HG03097 (cell line): ENCODE results near the gene C1orf232.

Experiments used
- ATAC-seq: cut with Tn5 transposase; IDR thresholded peaks from one replicate; pipeline ENCODE4 v1.9.1; 2021; ENCODE audit not compliant: unreplicated experiment, low FRiP score

The C1orf232 gene

DNA sequence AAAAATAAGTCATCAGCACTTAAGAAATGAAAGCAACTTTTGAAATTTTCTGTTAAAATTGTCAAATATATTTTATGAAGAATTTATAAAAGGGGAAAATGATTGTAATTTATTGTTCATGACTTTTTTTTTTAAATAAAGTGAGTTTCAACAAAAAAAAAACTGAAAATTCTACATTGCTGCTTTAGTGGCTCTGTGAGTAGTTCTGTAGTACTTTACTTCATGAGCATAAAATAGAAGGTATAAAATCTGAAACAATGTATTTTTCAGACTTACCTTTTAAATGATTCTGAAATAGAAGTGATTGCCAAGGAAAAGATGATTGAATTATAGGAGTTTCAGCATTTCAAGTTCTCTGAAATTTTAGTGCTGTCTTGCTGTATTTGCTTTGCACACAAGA, 43.4 kb downstream of the C1orf232 start:
- ATAC-seq = no peak

DNA sequence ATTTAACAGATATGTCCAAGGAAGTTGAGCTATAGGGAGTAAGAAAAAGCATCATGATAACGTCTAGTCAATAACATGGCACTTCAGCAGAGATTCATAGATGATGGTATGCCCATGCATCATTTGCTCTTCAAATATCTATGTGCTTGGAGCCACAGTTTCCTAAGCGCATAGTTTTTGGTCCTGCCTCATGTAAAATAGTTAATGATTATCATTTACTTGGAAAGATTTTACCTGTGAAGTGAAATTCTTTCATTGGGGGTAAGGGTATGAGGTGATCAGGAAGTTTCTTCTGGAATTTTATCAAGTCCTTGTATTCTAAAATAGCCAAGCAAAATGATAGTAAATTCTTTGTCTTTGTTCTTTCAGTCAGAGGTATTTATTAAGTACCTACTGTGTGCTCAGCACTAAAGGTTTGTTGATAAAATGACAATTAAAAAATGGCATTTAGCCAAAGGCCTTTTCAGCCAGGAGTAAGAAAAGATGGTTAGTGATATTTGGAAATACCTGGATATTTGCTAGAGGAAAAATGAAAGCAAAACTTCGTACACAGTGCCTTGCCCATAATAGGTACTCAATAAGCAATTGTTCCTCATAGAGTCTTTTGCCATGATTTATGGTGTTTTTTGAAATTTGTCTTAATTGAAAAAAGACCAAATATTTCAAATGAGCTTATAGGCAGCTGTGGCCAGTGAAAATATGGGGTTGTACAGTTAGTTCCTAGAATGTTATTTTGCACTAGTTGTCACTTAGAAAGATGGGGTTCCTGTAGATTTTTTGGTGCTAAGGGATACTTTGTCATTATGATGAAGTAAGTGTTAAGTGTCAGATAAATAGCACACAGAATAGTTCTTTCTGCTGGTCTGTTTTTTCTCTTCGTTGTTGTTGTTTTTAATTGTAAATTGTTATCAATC, 44.1 kb downstream of the C1orf232 start:
- no peak for ATAC-seq

GRCh38 chr1:26122988-26123973, 45.5 kb downstream of the C1orf232 start:
- ATAC-seq = no peak

DNA sequence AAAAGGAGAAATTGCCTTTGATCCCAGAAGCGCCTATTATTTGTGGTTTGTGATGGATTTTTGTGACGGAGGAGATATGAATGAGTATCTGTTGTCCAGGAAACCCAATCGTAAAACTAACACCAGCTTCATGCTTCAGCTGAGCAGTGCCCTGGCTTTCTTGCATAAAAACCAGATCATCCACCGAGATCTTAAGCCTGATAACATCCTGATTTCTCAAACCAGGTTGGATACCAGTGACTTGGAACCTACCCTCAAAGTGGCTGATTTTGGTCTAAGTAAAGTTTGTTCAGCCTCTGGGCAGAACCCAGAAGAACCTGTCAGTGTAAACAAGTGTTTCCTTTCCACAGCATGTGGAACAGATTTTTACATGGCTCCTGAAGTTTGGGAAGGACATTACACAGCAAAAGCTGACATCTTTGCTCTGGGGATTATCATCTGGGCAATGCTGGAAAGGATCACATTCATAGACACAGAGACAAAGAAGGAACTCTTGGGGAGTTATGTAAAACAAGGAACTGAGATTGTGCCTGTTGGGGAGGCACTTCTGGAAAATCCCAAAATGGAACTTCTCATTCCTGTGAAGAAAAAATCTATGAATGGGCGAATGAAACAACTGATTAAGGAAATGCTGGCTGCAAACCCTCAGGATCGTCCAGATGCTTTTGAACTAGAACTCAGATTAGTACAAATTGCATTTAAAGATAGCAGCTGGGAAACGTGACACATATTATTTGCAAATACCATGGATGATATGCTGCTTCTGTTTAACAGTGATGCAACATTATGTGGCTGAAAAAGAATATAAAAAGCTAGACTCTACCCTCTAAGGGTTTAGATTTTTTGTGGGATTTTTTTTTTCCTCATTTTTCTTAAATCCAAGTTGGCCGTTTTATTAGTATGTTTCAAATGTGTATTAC, 46.6 kb downstream of the C1orf232 start:
- no peak for ATAC-seq

GRCh38 chr1:26119892-26120608, 48.7 kb downstream of the C1orf232 start:
- peak; percentile 53 for ATAC-seq

DNA sequence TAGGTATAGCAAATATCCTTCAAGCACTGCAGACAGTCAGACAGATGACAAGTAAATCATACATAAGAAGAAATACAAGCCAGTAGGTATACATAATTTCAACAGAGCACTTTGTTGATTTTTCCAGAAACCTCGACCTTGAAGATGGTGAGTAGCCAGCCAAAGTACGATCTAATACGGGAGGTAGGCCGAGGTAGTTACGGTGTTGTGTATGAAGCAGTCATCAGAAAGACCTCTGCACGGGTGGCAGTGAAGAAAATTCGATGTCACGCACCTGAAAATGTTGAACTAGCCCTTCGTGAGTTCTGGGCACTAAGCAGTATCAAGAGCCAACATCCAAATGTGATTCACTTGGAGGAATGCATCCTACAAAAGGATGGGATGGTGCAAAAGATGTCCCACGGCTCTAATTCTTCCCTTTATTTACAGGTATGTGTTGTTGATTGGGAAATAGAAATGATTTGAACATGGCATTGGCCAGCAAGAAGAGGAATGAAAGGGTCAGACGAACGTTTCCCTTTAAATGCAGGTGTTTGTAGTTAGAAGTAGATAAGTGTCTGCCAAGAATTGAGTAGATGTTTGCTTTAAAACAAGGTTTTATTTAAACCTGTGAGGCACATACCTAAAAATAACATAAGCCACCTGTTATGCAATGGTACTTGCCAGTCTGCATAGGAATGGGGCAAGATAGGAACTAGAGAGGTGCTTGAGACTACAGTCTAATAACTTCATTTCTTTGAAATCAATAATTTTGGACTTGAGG, 54.4 kb downstream of the C1orf232 start:
- no peak for ATAC-seq
